GM18951 (cell line): ENCODE measurements around the gene SLC19A1.

Experiments used
- POLR2A ChIP-seq: IDR thresholded peaks from 4 replicates; pipeline ENCODE4 v1.6.1; 2011; ENCODE audit warnings: mild to moderate bottlenecking; ENCODE audit not compliant: insufficient read length, insufficient read depth; ENCODE audit errors: extremely low read depth
- in situ Hi-C: fragments of 300-500 bp; cut with MboI; formaldehyde crosslinking; loops from one replicate; pipeline ENCODE4 v1.12.0; 2022; ENCODE audit warnings: low sequenced_read_pairs, mixed read lengths, inconsistent platforms; ENCODE audit not compliant: unreplicated experiment

SLC19A1 gene

GRCh38 chr21:45471525-45472221, 70.6 kb downstream of the SLC19A1 start:
- in situ Hi-C loops = no loop called here
- no peak for TF ChIP-seq POLR2A

- in situ Hi-C loops = no loop called here
- no peak for TF ChIP-seq POLR2A
These were observed 71.3 kb downstream of the SLC19A1 start for GRCh38 chr21:45470773-45471524.

GRCh38 chr21:45470087-45470515, 72.1 kb downstream of the SLC19A1 start:
- in situ Hi-C loops = no loop called here
- no peak for TF ChIP-seq POLR2A

- in situ Hi-C loops = no loop called here
- no peak for TF ChIP-seq POLR2A
These were observed 72.8 kb downstream of the SLC19A1 start for GRCh38 chr21:45469273-45470086.

GRCh38 chr21:45468971-45469272, 73.3 kb downstream of the SLC19A1 start:
- no peak for TF ChIP-seq POLR2A
- in situ Hi-C loops = no loop called here

GRCh38 chr21:45468051-45468970, 73.9 kb downstream of the SLC19A1 start:
- no peak for TF ChIP-seq POLR2A
- in situ Hi-C loops = no loop called here

GRCh38 chr21:45467221-45467779, 74.9 kb downstream of the SLC19A1 start:
- no peak for TF ChIP-seq POLR2A
- in situ Hi-C loops = no loop called here

- in situ Hi-C loops = no loop called here
- TF ChIP-seq POLR2A = no peak
These were observed 75.7 kb downstream of the SLC19A1 start for GRCh38 chr21:45466330-45467220.

- in situ Hi-C loops = no loop called here
- TF ChIP-seq POLR2A = no peak
These were observed 76.5 kb downstream of the SLC19A1 start for GRCh38 chr21:45465611-45466329.

GRCh38 chr21:45465105-45465504, 77.1 kb downstream of the SLC19A1 start:
- in situ Hi-C loops = no loop called here
- no peak for TF ChIP-seq POLR2A

- in situ Hi-C loops = no loop called here
- no peak for TF ChIP-seq POLR2A
These were observed 77.9 kb downstream of the SLC19A1 start for GRCh38 chr21:45464309-45464708.

GRCh38 chr21:45463871-45464270, 78.4 kb downstream of the SLC19A1 start:
- TF ChIP-seq POLR2A = no peak
- in situ Hi-C loops = no loop called here
